Astrocyte of the spinal cord (primary cell): Measurements from ENCODE around the gene PRKAA2.

ENCODE experiments used
- DNase-seq: peaks from one replicate; pipeline ENCODE4 v3.0.0; 2011; ENCODE audit warnings: low read depth, low spot score
- H3K4me3 ChIP-seq: 2 replicates; pipeline ENCODE4 v1.5.1; 2011; ENCODE audit warnings: low read depth, mild to moderate bottlenecking, low read length, moderate library complexity
- in situ Hi-C: cut with HindIII; loops from 2 replicates; pipeline ENCODE4 v1.10.0; 2017; ENCODE audit warnings: low sequenced_read_pairs
- TF ChIP-seq, protein P1 (sequence below): IDR thresholded peaks from 2 replicates; pipeline ENCODE4 v1.5.1; 2012; ENCODE audit warnings: low read depth, mild to moderate bottlenecking, low read length, inconsistent platforms

PRKAA2 gene

DNA sequence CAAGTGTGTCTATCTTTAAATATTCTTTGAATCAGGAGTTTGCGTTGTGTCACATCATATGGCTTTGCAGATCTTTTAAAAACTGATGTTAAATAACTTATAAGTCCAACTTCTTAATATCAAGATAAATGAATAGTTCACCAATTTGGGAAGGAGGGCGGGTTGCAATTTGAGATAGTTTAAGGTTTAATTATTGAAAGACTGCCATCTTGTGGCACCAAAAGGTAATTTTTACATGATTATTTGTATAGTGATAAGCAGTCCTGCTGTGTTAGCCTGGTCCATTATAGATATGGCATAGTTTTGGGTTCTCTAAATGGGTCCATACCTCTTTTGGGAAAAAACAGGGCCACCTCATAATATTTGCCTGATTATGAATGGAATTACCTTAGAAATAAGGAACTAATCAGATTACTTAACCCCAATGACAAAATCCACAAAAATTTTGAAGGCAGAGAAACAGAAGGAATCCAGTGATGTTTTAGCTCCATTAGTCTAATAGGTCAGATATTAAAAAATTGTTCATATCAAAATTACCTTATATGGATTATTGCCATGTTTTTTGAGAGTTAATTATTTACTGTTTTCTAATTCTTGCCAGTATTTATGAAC lies 64.3 kb downstream of the PRKAA2 start:
- no peak overlapping the region for H3K4me3 ChIP-seq
- DNase-seq, result peak; percentile 70
- in situ Hi-C loops, result no loop called here
- TF ChIP-seq, protein P1, sequence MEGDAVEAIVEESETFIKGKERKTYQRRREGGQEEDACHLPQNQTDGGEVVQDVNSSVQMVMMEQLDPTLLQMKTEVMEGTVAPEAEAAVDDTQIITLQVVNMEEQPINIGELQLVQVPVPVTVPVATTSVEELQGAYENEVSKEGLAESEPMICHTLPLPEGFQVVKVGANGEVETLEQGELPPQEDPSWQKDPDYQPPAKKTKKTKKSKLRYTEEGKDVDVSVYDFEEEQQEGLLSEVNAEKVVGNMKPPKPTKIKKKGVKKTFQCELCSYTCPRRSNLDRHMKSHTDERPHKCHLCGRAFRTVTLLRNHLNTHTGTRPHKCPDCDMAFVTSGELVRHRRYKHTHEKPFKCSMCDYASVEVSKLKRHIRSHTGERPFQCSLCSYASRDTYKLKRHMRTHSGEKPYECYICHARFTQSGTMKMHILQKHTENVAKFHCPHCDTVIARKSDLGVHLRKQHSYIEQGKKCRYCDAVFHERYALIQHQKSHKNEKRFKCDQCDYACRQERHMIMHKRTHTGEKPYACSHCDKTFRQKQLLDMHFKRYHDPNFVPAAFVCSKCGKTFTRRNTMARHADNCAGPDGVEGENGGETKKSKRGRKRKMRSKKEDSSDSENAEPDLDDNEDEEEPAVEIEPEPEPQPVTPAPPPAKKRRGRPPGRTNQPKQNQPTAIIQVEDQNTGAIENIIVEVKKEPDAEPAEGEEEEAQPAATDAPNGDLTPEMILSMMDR, result peak; percentile 33

DNA sequence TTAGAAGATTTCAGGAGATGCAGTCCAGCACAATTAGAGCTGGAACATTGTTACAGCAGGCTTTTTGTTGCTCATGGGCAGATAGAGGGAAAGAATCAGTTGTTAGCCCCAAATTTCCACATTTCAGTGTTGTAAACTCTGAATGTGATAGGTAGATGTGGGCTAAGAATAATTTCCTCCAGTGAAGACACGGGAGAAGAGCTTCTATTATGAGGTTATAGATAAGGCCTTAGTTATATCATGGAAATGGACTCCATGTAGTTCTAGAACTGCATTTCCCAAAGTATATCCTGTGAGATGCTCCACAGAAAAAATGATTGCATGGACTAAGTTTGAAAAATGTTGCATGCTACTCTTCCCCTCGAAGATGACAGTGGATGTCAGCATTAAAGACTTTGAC lies 64.9 kb downstream of the PRKAA2 start:
- no peak overlapping the region for H3K4me3 ChIP-seq
- in situ Hi-C loops, result no loop called here
- TF ChIP-seq, protein P1, result no peak
- no peak for DNase-seq

DNA sequence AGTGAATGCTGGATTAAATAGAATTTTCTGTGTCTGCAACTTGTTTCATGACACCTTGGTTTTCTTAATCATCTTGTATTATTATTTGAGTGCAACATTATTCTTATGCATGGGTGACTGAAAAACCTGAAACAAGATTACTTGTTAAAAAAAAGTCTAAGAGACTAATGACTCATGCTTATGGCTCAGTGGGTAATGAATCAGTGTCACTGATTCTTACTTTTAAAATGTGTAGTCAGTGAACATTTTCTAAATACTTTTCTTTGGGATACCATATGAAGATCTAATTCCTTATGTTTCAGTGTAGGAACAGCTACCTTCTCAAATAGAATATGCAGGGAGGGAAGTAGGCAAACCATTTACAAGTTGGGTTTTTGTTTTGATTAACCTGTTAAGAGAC lies 65.5 kb downstream of the PRKAA2 start:
- peak; percentile 79 for DNase-seq
- TF ChIP-seq, protein P1, result no peak
- in situ Hi-C loops, result no loop called here
- H3K4me3 ChIP-seq, result no peak overlapping the region

DNA sequence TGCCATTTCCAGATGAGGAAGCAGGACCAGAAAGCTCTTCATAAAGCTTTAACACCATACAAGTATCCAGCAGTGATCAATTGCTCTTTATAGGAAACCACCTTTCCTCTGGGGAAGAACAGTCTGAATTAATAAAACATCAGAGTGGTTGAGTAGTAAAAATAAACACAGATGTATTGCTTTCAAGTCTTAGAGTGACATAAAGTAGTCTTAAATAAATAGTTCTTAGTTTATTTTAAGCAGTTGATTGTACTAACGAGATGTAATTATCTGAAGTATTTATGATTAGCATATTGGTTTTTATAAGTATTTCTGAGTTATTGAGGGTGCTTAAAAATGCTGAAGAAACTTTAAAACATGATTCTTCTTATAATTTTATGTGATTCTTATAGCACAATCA lies 67.0 kb downstream of the PRKAA2 start:
- H3K4me3 ChIP-seq, result no peak overlapping the region
- DNase-seq, result no peak
- TF ChIP-seq, protein P1, result no peak
- in situ Hi-C loops, result no loop called here

DNA sequence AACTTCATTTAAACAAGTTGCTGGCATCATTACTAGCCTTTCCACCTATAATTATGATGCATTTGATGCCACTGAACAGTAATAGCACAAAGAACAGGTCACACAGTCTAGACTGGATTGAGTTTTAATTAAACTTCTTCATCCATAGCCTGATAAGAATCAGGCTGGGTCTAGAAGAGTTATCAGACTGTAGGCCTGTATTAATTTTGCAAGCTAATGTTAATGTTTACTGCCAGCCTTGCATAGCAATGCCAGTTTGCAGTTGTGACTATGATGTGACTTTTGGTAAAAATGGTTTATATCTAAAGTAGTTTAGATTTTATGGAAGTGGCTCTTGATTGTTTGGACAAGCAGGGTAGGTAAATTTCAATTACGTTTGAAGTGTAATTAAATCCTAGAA lies 68.0 kb downstream of the PRKAA2 start:
- no peak for DNase-seq
- TF ChIP-seq, protein P1, result no peak
- H3K4me3 ChIP-seq, result no peak overlapping the region
- in situ Hi-C loops, result no loop called here

DNA sequence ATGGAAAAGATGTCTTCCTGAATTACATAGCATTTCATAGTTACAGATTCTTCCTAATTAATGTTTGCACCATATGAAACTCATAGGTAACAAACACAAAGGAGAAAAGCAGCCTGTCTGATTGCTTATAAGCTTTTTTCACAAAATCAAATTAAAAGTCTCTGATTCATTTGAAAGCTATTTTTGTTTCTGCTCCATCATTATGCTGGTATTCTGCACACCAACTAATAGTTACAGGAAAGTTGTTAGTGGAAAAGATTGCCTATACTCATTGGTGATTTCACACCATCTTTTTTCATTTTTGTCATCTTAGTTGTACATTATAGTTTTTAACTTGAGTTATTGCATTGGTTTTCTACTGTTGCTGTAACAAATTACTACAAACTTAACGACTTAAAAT lies 70.0 kb downstream of the PRKAA2 start:
- TF ChIP-seq, protein P1, result no peak
- in situ Hi-C loops, result no loop called here
- H3K4me3 ChIP-seq, result no peak overlapping the region
- peak; percentile 21 for DNase-seq
